Retinal pigment epithelial cell (primary cell): ENCODE results near the gene TSPAN9.

Source experiments
- DNase-seq: peaks from one replicate; pipeline ENCODE4 v3.0.0-alpha.2; 2010; ENCODE audit warnings: low read depth
- H3K4me3 ChIP-seq: 2 replicates; pipeline ENCODE4 v1.5.1; 2011; ENCODE audit warnings: mild to moderate bottlenecking, low read length, control low read depth, moderate library complexity
- TF ChIP-seq, protein P1 (sequence below): conservative IDR thresholded peaks from 2 replicates; pipeline ENCODE4 v1.5.1; 2011; ENCODE audit warnings: low read depth, low read length, control low read depth, inconsistent platforms

Gene TSPAN9

DNA sequence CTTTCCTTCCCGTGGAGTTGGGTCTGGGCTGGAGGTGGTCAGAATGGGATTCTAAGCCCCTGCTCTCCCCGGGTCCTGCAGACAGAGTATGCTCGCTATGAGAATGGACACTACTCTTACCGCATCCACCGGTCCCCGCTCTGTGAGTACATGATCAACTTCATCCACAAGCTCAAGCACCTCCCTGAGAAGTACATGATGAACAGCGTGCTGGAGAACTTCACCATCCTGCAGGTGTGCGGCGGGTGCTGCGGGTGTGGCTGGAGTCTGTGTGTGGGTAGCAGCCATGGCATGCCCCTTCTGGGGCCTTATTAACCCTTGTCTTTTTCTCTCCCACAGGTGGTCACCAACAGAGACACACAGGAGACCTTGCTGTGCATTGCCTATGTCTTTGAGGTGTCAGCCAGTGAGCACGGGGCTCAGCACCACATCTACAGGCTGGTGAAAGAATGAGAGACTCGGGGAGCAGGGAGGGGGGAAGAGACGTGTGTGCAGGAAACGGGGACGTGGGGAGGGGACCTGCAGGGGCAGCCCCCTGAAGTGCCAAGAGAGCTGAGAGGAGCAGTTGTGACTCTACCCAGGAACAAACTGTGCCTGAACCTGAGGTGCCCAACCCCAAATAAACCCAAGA, 37.0 kb upstream of the TSPAN9 start:
- no peak overlapping the region for H3K4me3 ChIP-seq
- no peak for DNase-seq
- TF ChIP-seq, protein P1, sequence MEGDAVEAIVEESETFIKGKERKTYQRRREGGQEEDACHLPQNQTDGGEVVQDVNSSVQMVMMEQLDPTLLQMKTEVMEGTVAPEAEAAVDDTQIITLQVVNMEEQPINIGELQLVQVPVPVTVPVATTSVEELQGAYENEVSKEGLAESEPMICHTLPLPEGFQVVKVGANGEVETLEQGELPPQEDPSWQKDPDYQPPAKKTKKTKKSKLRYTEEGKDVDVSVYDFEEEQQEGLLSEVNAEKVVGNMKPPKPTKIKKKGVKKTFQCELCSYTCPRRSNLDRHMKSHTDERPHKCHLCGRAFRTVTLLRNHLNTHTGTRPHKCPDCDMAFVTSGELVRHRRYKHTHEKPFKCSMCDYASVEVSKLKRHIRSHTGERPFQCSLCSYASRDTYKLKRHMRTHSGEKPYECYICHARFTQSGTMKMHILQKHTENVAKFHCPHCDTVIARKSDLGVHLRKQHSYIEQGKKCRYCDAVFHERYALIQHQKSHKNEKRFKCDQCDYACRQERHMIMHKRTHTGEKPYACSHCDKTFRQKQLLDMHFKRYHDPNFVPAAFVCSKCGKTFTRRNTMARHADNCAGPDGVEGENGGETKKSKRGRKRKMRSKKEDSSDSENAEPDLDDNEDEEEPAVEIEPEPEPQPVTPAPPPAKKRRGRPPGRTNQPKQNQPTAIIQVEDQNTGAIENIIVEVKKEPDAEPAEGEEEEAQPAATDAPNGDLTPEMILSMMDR: no peak

DNA sequence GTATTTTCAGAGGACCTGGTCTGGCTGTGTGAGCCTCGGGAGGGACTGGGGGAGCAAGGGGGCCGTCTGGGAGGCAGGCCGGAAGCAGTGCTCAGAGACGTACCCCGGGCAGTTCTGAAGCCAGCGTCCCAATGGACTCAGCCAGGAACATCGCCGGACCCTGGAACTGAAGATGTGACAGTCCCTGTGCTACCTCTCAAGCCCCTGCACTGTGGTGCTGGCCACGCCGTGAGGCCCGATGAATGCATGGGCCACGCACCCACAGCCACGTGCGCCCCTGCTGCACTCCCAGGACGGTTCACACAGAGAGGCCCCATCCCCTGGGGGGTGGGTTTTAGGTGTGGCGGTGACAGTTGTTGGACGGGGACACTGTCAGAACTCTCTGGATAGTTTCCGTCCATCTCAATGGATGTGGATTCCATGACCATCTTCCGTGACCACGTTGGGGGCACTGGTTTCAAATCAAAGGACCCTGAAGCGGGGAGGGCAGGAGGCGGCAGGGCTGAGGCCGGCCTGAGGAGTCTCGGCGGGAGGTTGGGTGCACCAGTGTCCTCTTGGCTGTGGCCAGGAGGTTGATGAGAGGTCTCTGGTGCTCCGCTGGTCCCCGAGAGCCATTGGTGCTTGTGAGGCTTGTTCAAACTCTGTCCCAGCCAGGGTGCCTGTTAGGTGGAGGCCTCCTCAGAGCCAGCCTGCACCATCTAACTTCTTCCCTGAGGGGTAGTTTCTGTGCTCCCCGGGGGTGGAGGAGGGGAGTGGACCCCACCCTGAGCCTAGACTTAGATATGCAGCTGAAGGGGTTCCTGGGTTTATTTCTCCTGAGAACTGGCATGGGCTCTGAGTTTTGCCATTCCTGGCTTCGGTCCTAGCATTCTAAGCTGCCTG, 36.3 kb upstream of the TSPAN9 start:
- DNase-seq: no peak
- H3K4me3 ChIP-seq: no peak overlapping the region
- TF ChIP-seq, protein P1: no peak

DNA sequence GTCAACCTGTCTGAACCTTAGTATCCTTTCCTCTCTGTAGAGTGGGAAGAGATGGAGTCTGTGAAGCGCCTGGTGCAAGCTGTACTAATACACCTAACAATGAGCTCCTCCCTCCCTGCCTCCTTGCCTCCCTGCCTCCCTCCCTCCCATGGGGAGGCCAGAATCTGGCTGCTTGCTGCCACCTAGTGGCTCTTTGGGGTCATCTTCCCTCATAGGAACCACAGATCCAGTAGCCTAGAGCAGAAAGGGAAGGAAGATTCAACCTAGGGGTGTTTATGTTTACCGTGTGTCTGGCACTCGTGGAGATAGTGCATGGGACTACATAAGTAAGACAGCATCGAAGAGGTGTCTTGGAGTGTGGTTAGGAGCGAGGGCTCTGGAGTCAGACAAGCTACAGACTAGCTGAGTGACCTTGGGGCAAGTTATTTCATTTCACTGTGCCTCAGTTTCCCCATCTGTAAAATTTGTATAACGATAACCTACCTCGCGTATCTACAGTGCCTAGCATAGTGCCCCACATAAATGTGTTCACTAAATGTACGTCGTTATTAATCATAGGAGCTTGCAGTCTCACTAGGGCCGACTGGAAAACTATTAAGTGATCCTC, 35.5 kb upstream of the TSPAN9 start:
- TF ChIP-seq, protein P1: peak; percentile 79
- no peak overlapping the region for H3K4me3 ChIP-seq
- DNase-seq: no peak

DNA sequence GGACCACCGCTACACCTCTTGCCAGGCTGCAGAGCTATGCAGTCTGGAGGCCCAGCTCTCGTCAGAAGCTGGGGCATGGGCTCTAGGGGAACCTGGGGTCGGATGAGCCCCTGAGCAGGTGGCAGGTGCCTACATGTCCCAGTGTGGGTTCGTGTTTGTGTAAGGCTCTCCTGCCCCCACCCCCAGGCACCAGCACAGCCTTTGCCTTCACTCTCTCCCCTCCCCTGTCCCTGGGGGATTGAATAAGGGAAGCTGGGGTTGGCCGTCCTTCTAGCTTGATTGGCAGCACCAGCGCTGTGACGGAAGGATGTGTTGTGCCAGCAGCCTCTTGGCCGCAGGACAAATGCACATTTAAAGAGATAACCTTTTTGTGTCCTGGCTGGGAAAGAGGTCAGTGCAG, 34.8 kb upstream of the TSPAN9 start:
- no peak overlapping the region for H3K4me3 ChIP-seq
- TF ChIP-seq, protein P1: no peak
- no peak for DNase-seq

DNA sequence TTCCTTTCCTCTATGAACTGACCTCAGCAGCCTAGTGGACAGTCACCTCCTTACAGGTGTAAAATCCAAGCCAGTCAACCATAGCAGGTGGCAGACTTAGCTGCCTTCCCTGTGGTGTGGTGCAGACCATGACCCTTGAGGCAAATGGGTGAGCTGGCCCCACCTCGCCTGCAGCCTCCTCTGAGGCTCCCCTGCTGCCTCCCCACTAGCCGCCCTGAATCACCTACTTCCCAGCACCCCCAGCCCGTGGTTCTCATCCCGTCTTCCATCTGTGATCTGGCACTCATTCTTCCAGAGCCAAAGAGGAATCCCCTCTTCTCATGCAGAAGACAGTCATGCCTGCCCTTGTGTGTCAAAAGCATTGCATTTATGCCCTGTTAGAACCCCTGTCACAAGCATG, 34.4 kb upstream of the TSPAN9 start:
- TF ChIP-seq, protein P1: no peak
- DNase-seq: no peak
- no peak overlapping the region for H3K4me3 ChIP-seq

DNA sequence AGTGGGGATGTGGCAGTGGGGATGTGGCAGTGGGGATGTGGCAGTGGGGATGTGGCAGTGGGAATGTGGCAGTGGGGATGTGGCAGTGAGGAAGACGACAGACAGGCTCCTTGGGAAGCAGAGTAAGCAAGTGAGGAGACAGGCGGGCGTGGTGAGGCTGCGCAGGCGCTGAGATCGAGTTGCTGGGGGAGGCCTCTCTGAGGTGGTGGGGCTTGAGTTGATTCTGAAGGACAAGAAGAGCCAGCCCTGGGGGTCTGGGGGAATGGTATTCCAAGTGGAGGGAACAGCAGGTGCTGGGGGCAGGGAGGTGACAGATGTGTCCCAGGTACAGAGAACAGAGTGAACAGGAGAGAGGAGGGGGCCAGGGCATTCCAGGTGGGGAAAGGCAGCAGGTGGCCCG, 33.8 kb upstream of the TSPAN9 start:
- TF ChIP-seq, protein P1: no peak

More for the DNA sequence above, 33.8 kb upstream of the TSPAN9 start:
- H3K4me3 ChIP-seq: no peak overlapping the region
- no peak for DNase-seq
